ENCODE data around the gene RALA.

RALA gene

GRCh38 chr7:39609935-39610263, 13.5 kb upstream of the RALA start:
- in situ Hi-C loops (cut with MboI; ENCODE audit: low sequenced_read_pairs): no loop called here

- in situ Hi-C loops (cut with MboI; ENCODE audit: low sequenced_read_pairs): no loop called here
Measured at GRCh38 chr7:39613577-39613976, 9.8 kb upstream of the RALA start.

GRCh38 chr7:39614299-39614698, 9.1 kb upstream of the RALA start:
- in situ Hi-C loops (cut with MboI; ENCODE audit: low sequenced_read_pairs): no loop called here

GRCh38 chr7:39615350-39615975, 7.9 kb upstream of the RALA start:
- in situ Hi-C loops (cut with MboI; ENCODE audit: low sequenced_read_pairs): no loop called here

- in situ Hi-C loops (cut with MboI; ENCODE audit: low sequenced_read_pairs): no loop called here
Measured at GRCh38 chr7:39616138-39616537, 7.2 kb upstream of the RALA start.

GRCh38 chr7:39617005-39617404, 6.4 kb upstream of the RALA start:
- in situ Hi-C loops (cut with MboI; ENCODE audit: low sequenced_read_pairs): no loop called here

GRCh38 chr7:39618868-39619267, 4.5 kb upstream of the RALA start:
- in situ Hi-C loops (cut with MboI; ENCODE audit: low sequenced_read_pairs): no loop called here

- in situ Hi-C loops (cut with MboI; ENCODE audit: low sequenced_read_pairs): no loop called here
Measured at GRCh38 chr7:39620486-39620885, 2.9 kb upstream of the RALA start.

- in situ Hi-C loops (cut with MboI; ENCODE audit: low sequenced_read_pairs): no loop called here
Measured at GRCh38 chr7:39621261-39621660, 2.1 kb upstream of the RALA start.

GRCh38 chr7:39621784-39622411, 1.5 kb upstream of the RALA start:
- in situ Hi-C loops (cut with MboI; ENCODE audit: low sequenced_read_pairs): no loop called here

GRCh38 chr7:39622609-39623008, 763 bp upstream of the RALA start:
- in situ Hi-C loops (cut with MboI; ENCODE audit: low sequenced_read_pairs): no loop called here

GRCh38 chr7:39623732-39624441, 515 bp downstream of the RALA start:
- in situ Hi-C loops (cut with MboI; ENCODE audit: low sequenced_read_pairs): no loop called here

- in situ Hi-C loops (cut with MboI; ENCODE audit: low sequenced_read_pairs): no loop called here
Measured at GRCh38 chr7:39624442-39624807, 1.1 kb downstream of the RALA start.

- in situ Hi-C loops (cut with MboI; ENCODE audit: low sequenced_read_pairs): no loop called here
Measured at GRCh38 chr7:39624935-39625694, 1.7 kb downstream of the RALA start.

- in situ Hi-C loops (cut with MboI; ENCODE audit: low sequenced_read_pairs): no loop called here
Measured at GRCh38 chr7:39631736-39632308, 8.4 kb downstream of the RALA start.

GRCh38 chr7:39633563-39634477, 10.4 kb downstream of the RALA start:
- in situ Hi-C loops (cut with MboI; ENCODE audit: low sequenced_read_pairs): no loop called here

GRCh38 chr7:39634478-39634805, 11.1 kb downstream of the RALA start:
- in situ Hi-C loops (cut with MboI; ENCODE audit: low sequenced_read_pairs): no loop called here

- in situ Hi-C loops (cut with MboI; ENCODE audit: low sequenced_read_pairs): no loop called here
Measured at GRCh38 chr7:39637400-39637799, 14.0 kb downstream of the RALA start.

GRCh38 chr7:39637963-39638485, 14.7 kb downstream of the RALA start:
- in situ Hi-C loops (cut with MboI; ENCODE audit: low sequenced_read_pairs): no loop called here

GRCh38 chr7:39642896-39643295, 19.5 kb downstream of the RALA start:
- in situ Hi-C loops (cut with MboI; ENCODE audit: low sequenced_read_pairs): no loop called here

Measured in HL-60/S4 treated with phorbol 12-myristate 13-acetate at 8.2 ng/mL for 4 days and 3 days (cell line).